Measurements from ENCODE around the gene UCN2. TPM values are rescaled to one million over a fixed set of nuclear protein-coding genes. Genes with fewer than 3 reads are reported as not detected.

UCN2 gene
- total and polyA plus RNA-seq, 2 of the 8 experiments (the other 6 are each of a cell fraction or from before 2014, with no cell fraction given): 0.14 TPM; not detected in 1

GRCh38 chr3:48607519-48607918 lies 43.9 kb upstream of the UCN2 start (continued):
- TF ChIP-seq CHD7 (IDR thresholded peaks at IDR 0.05; ENCODE audit: insufficient replicate concordance, low read length) (no peak), JUND (IDR thresholded peaks at IDR 0.05; ENCODE audit: low read length) (no peak), TAF7 (optimal IDR thresholded peaks at IDR 0.05; ENCODE audit: borderline replicate concordance, low read depth, low read length) (no peak), JUN (IDR thresholded peaks at IDR 0.05; ENCODE audit: low read depth, low read length) (no peak), SIRT6 (IDR thresholded peaks at IDR 0.05; ENCODE audit: low read length) (no peak), E2F6 (IDR thresholded peaks at IDR 0.05) (no peak)

Measured in H1 (cell line).